CD4-positive, alpha-beta T cell treated with Interleukin-17A for 1 hour (primary cell): ENCODE results near the gene WDR44.
"Not testable (repeated sequence)": the region's sequence is repeated elsewhere in the genome, so short reads cannot be mapped to it uniquely, and the experiment has no call there.

Source experiments
- DNase-seq: peaks from one replicate; pipeline ENCODE4 v3.0.0-alpha.2; 2020

Gene WDR44

GRCh38 chrX:118484216-118484903 is 138.5 kb downstream of the WDR44 start:
- DNase-seq: no peak

GRCh38 chrX:118486693-118487092 is 140.8 kb downstream of the WDR44 start:
- DNase-seq: not testable (repeated sequence)

GRCh38 chrX:118493016-118493415 is 147.1 kb downstream of the WDR44 start:
- DNase-seq: no peak

- DNase-seq: no peak
Observed at GRCh38 chrX:118493653-118494297, 147.9 kb downstream of the WDR44 start.

- peak; percentile 89 for DNase-seq
Observed at GRCh38 chrX:118495061-118495921, 149.4 kb downstream of the WDR44 start, which contains the start of gene DOCK11. DOCK11 (plus strand) TSS chrX:118495815; CDS start chrX:118495972, 157 bp downstream.

GRCh38 chrX:118495958-118496762 is 150.3 kb downstream of the WDR44 start:
- DNase-seq: peak; percentile 88

GRCh38 chrX:118496763-118497079 is 150.8 kb downstream of the WDR44 start:
- no peak for DNase-seq

GRCh38 chrX:118497180-118497818 is 151.4 kb downstream of the WDR44 start:
- DNase-seq: peak; percentile 60

- DNase-seq: no peak
Observed at GRCh38 chrX:118498351-118498750, 152.4 kb downstream of the WDR44 start.

GRCh38 chrX:118498755-118499154 is 152.8 kb downstream of the WDR44 start:
- DNase-seq: no peak

- DNase-seq: no peak
Observed at GRCh38 chrX:118499295-118499694, 153.4 kb downstream of the WDR44 start.
